ENCODE measurements around the gene U2AF1L4.

Gene U2AF1L4

DNA sequence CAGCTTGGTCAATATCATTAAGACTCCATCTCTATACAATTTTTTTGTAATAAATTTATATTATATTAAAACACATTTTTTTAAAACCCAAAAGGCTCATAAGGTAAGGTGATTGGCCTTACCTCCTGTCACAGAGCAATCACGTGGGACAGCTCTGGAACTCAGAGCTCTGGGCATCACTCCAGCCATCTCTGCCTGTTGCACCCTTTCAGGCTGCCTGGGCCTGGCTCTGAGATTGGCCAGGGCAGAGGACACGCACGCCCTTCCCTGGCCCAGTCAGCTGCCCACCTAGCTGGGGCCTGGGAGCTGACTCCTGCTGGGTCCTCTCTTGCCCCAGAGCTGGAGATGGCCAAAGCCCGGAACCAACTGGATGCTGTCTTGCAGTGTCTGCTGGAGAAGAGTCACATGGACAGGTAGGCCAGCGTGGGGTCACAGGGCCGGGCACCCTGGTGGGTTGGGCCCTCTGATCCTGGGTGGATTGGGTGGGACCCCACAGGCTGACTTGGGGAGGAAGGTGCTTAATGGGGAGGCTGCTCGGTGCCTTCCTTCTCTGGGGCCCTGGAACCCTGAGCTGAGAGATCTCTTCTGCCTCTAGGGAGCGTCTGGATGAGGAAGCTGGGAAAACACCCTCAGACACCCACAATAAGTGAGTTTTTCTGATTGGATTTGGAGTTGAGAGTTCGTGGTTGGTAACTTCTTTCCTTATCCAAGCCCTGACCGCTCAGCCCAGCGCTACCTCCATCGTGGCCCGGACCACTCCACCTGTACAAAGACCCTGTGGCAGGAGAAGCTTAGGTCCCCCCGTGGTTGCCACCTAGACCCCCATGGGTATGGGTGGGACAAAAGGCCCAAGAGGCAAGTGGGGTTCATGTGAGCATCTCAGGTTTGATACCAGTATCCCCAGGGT is 6.9 kb upstream of the U2AF1L4 start:
- Histone ChIP-seq H3K36me3 (ENCODE audit: control insufficient read depth in 4 of 4, insufficient read depth in 4 of 4, low read length in 3 of 4) (peaks cover 0 to 28% (median 21%) of the 10 kb centered on the region in 4 experiments), H3K4me1 (ENCODE audit: control extremely low read depth in 1 of 4, control insufficient read depth in 4 of 4, insufficient read depth in 4 of 4, low read length in 3 of 4) (peaks cover 8 to 37% (median 26%) of the 10 kb centered on the region in 4 experiments), H3K27ac (ENCODE audit: insufficient read depth in 1 of 2, low read depth in 1 of 2, low read length in 2 of 2, poor library complexity in 1 of 2, severe bottlenecking in 2 of 2) (no peak overlapping the region), H3K9me3 (ENCODE audit: control extremely low read depth in 1 of 5, control insufficient read depth in 4 of 5, insufficient read depth in 2 of 5, low read depth in 1 of 5, low read length in 4 of 5) (no peaks in the 10 kb centered on the region), H3K27me3 (replicated peaks in 2 of 5; ENCODE audit: control insufficient read depth in 4 of 5, insufficient read depth in 5 of 5, low read length in 4 of 5) (peaks cover 0 to 34% (median 0%) of the 10 kb centered on the region in 5 experiments), H3K4me3 (ENCODE audit: control insufficient read depth in 1 of 7, extremely low read depth in 1 of 7, insufficient read depth in 4 of 7, low read depth in 2 of 7, low read length in 6 of 7) (no peak overlapping the region)
- ChIA-PET CTCF (interaction anchor here (0.6 kb wide), 1 partner anchor 10 kb away, joined by 4 read pairs; no protein-coding TSS in a partner anchor), POLR2A (no interaction called here)
- WGBS (ENCODE audit: insufficient coverage) = 99% methylated on average over 10 of the region's 14 CpGs
- no peak for DNase-seq

DNA sequence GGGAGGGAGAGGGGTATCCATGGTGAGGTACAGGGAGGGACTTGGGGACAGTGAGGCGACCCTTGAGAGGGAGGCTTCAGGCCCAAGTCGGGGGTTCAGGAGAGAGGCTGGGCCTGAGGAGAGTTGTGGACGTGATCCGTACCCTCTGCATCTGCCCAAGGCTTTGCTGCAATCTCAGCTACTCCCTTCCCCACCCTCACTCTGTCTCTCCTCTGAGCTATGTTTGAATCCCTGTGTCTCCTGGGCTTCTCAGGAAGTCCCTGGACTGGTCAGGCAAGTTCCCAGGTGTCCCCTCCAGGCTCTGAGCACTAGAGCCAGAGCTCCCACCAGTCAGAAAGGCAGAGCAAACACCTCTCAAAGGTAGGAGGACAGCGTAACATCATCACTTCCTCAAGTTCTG is 4.9 kb upstream of the U2AF1L4 start:
- peaks cover 0 to 15% (median 0%) of the 10 kb centered on the region in 5 experiments for H3K27me3 ChIP-seq (replicated peaks in 2 of 5; ENCODE audit: control insufficient read depth in 4 of 5, insufficient read depth in 5 of 5, low read length in 4 of 5)
- 100% methylated on average over 1 of the region's 5 CpGs for WGBS (ENCODE audit: insufficient coverage)
- DNase-seq = no peak
- H3K27ac ChIP-seq (ENCODE audit: insufficient read depth in 1 of 2, low read depth in 1 of 2, low read length in 2 of 2, poor library complexity in 1 of 2, severe bottlenecking in 2 of 2) = no peak overlapping the region
- no peak overlapping the region for H3K4me3 ChIP-seq (ENCODE audit: control insufficient read depth in 1 of 7, extremely low read depth in 1 of 7, insufficient read depth in 4 of 7, low read depth in 2 of 7, low read length in 6 of 7)
- POLR2A ChIA-PET = no interaction called here
- CTCF ChIA-PET = no interaction called here
- H3K9me3 ChIP-seq (ENCODE audit: control extremely low read depth in 1 of 5, control insufficient read depth in 4 of 5, insufficient read depth in 2 of 5, low read depth in 1 of 5, low read length in 4 of 5) = no peaks in the 10 kb centered on the region
- peaks cover 10 to 29% (median 25%) of the 10 kb centered on the region in 4 experiments for H3K4me1 ChIP-seq (ENCODE audit: control extremely low read depth in 1 of 4, control insufficient read depth in 4 of 4, insufficient read depth in 4 of 4, low read length in 3 of 4)
- peaks cover 0 to 28% (median 21%) of the 10 kb centered on the region in 4 experiments for H3K36me3 ChIP-seq (ENCODE audit: control insufficient read depth in 4 of 4, insufficient read depth in 4 of 4, low read length in 3 of 4)

DNA sequence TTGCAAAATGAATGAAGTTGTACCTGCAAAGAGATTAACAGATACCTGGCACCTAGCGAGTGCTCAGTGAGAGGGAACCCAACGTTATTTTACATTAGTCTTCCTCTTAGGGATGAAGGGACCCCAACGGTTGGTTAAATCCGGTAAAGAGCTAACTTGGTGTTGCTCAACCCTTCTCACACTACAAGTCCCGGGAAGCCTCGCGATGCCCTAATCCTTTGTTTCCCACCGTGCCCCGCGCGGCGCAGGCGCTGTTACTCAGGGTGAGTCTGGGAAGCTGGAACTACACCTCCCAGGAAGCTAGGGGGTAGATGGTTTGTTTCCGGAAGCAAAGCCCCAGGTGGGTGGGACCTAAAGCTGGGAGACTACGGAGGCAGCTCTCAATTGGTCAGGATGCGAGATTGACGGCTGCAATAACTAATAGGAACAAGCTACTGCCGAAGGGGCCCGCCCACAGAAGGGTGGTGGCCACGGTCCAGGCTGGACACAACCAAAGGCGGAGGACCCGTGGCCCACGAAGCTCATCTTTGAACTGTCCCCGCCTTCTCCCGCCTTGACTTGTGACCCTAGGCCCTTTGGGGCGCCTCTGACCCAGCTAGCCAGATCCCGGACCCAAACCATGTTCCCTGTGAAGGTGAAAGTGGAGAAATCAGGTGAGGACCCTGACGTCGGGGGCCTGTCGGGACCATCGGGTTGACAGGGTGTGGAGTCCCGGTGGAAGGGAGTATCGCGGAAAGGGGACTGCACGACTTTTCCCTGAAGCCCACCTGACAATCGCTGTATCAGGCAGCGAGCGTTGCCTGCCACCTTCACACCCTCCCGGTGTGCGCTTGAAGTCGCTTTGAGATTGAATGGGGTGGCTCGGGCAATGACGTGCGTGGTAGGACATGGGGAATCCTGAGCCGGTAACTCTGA is 3.1 kb upstream of the U2AF1L4 start, which contains the start of gene LIN37:
TSS of gene LIN37 (plus strand) at position 471 of the 915 bp plus-strand sequence. CDS start at position 620, 149 bp downstream.
- H3K36me3 ChIP-seq (ENCODE audit: control insufficient read depth in 4 of 4, insufficient read depth in 4 of 4, low read length in 3 of 4) = peaks cover 0 to 17% (median 12%) of the 10 kb centered on the region in 4 experiments
- no peaks in the 10 kb centered on the region for H3K27me3 ChIP-seq (replicated peaks in 2 of 5; ENCODE audit: control insufficient read depth in 4 of 5, insufficient read depth in 5 of 5, low read length in 4 of 5)
- ChIA-PET POLR2A (interaction anchor here (0.6 to 1.1 kb wide), 2 partner anchors 8 to 106 kb away, joined by 3 to 4 read pairs; partner anchors contain the start of gene HSPB6), CTCF (interaction anchor here (0.7 to 2.2 kb wide), 4 partner anchors 8 to 71 kb away, joined by 3 to 6 read pairs (median 4); partner anchors contain the start of gene HSPB6)
- H3K9me3 ChIP-seq (ENCODE audit: control extremely low read depth in 1 of 5, control insufficient read depth in 4 of 5, insufficient read depth in 2 of 5, low read depth in 1 of 5, low read length in 4 of 5) = no peaks in the 10 kb centered on the region
- WGBS (ENCODE audit: insufficient coverage) = 2% methylated on average over 28 of the region's 45 CpGs
- H3K4me1 ChIP-seq (ENCODE audit: control extremely low read depth in 1 of 4, control insufficient read depth in 4 of 4, insufficient read depth in 4 of 4, low read length in 3 of 4) = peaks cover 12 to 41% (median 35%) of the 10 kb centered on the region in 4 experiments
- peak within 1 kb of the TSS; percentile 47 to 85 for H3K27ac ChIP-seq (ENCODE audit: insufficient read depth in 1 of 2, low read depth in 1 of 2, low read length in 2 of 2, poor library complexity in 1 of 2, severe bottlenecking in 2 of 2)
- H3K4me3 ChIP-seq (ENCODE audit: control insufficient read depth in 1 of 7, extremely low read depth in 1 of 7, insufficient read depth in 4 of 7, low read depth in 2 of 7, low read length in 6 of 7) = peak within 1 kb of the TSS; percentile 73 to 99 (median 95)
- peak; percentile 99 to 100 (median 99) for DNase-seq

DNA sequence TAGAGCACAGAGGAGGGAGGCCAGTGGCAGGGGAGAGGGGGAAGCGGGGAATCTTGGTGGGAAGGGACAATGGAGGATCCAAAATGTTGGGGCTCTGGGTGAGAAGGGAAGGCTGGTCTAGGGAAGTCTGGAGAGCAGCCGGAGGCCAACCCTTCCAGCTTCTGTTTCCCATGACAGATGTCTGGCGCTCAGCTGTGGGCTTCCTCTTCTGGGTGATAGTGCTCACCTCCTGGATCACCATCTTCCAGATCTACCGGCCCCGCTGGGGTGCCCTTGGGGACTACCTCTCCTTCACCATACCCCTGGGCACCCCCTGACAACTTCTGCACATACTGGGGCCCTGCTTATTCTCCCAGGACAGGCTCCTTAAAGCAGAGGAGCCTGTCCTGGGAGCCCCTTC is 1.3 kb upstream of the U2AF1L4 start:
- no peak for DNase-seq
- Histone ChIP-seq H3K27ac (ENCODE audit: insufficient read depth in 1 of 2, low read depth in 1 of 2, low read length in 2 of 2, poor library complexity in 1 of 2, severe bottlenecking in 2 of 2) (peak overlapping the region in 1 of 2 experiments; percentile 100), H3K9me3 (ENCODE audit: control extremely low read depth in 1 of 5, control insufficient read depth in 4 of 5, insufficient read depth in 2 of 5, low read depth in 1 of 5, low read length in 4 of 5) (no peaks in the 10 kb centered on the region), H3K36me3 (ENCODE audit: control insufficient read depth in 4 of 4, insufficient read depth in 4 of 4, low read length in 3 of 4) (no peaks in the 10 kb centered on the region), H3K4me3 (ENCODE audit: control insufficient read depth in 1 of 7, extremely low read depth in 1 of 7, insufficient read depth in 4 of 7, low read depth in 2 of 7, low read length in 6 of 7) (peak overlapping the region in 4 of 7 experiments; percentile 83 to 96 (median 93)), H3K4me1 (ENCODE audit: control extremely low read depth in 1 of 4, control insufficient read depth in 4 of 4, insufficient read depth in 4 of 4, low read length in 3 of 4) (peaks cover 16 to 58% (median 52%) of the 10 kb centered on the region in 4 experiments), H3K27me3 (replicated peaks in 2 of 5; ENCODE audit: control insufficient read depth in 4 of 5, insufficient read depth in 5 of 5, low read length in 4 of 5) (no peaks in the 10 kb centered on the region)
- ChIA-PET POLR2A (no interaction called here), CTCF (no interaction called here)
- WGBS (ENCODE audit: insufficient coverage) = 96% methylated on average over 4 of the region's 5 CpGs

DNA sequence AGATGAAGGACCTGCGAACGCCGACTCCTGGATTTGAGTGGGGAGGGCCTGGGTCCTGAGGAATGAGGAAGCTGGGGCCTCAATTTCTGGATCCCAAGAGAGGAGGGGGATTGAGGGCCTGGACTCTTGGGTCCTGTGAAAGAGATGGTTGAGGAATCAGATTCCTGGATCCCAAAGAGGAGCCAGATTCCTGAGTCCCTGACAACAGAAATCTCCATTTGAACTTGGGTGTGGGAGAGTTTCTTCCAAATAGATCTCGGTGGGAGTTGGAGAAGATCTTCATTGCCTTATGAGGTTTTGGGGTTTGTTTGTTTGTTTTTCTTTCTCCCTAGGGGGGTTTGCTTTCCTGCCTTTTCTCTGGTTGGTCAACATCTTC is 857 bp upstream of the U2AF1L4 start:
- 10% methylated on average over 3 of the region's 4 CpGs for WGBS (ENCODE audit: insufficient coverage)
- Histone ChIP-seq H3K4me3 (ENCODE audit: control insufficient read depth in 1 of 7, extremely low read depth in 1 of 7, insufficient read depth in 4 of 7, low read depth in 2 of 7, low read length in 6 of 7) (peak overlapping the region; percentile 46 to 96 (median 90)), H3K27ac (ENCODE audit: insufficient read depth in 1 of 2, low read depth in 1 of 2, low read length in 2 of 2, poor library complexity in 1 of 2, severe bottlenecking in 2 of 2) (peak overlapping the region; percentile 99 to 100), H3K27me3 (replicated peaks in 2 of 5; ENCODE audit: control insufficient read depth in 4 of 5, insufficient read depth in 5 of 5, low read length in 4 of 5) (no peaks in the 10 kb centered on the region), H3K4me1 (ENCODE audit: control extremely low read depth in 1 of 4, control insufficient read depth in 4 of 4, insufficient read depth in 4 of 4, low read length in 3 of 4) (peaks cover 16 to 63% (median 56%) of the 10 kb centered on the region in 4 experiments), H3K36me3 (ENCODE audit: control insufficient read depth in 4 of 4, insufficient read depth in 4 of 4, low read length in 3 of 4) (no peaks in the 10 kb centered on the region), H3K9me3 (ENCODE audit: control extremely low read depth in 1 of 5, control insufficient read depth in 4 of 5, insufficient read depth in 2 of 5, low read depth in 1 of 5, low read length in 4 of 5) (no peaks in the 10 kb centered on the region)
- ChIA-PET CTCF (no interaction called here), POLR2A (no interaction called here)
- DNase-seq = no peak

- ChIA-PET POLR2A (interaction anchor here (1.1 kb wide), 1 partner anchor 26 kb away, joined by 4 read pairs; no protein-coding TSS in a partner anchor), CTCF (interaction anchor here (0.8 to 2.6 kb wide), 4 partner anchors 11 to 75 kb away, joined by 3 to 6 read pairs (median 4); partner anchors contain the start of gene HSPB6)
- Histone ChIP-seq H3K4me1 (ENCODE audit: control extremely low read depth in 1 of 4, control insufficient read depth in 4 of 4, insufficient read depth in 4 of 4, low read length in 3 of 4) (peaks cover 16 to 76% (median 67%) of the 10 kb centered on the region in 4 experiments), H3K36me3 (ENCODE audit: control insufficient read depth in 4 of 4, insufficient read depth in 4 of 4, low read length in 3 of 4) (peaks cover 0 to 2% (median 0%) of the 10 kb centered on the region in 4 experiments), H3K27ac (ENCODE audit: insufficient read depth in 1 of 2, low read depth in 1 of 2, low read length in 2 of 2, poor library complexity in 1 of 2, severe bottlenecking in 2 of 2) (peak overlapping the region; percentile 99 to 100), H3K27me3 (replicated peaks in 2 of 5; ENCODE audit: control insufficient read depth in 4 of 5, insufficient read depth in 5 of 5, low read length in 4 of 5) (no peaks in the 10 kb centered on the region), H3K9me3 (ENCODE audit: control extremely low read depth in 1 of 5, control insufficient read depth in 4 of 5, insufficient read depth in 2 of 5, low read depth in 1 of 5, low read length in 4 of 5) (no peaks in the 10 kb centered on the region), H3K4me3 (ENCODE audit: control insufficient read depth in 1 of 7, extremely low read depth in 1 of 7, insufficient read depth in 4 of 7, low read depth in 2 of 7, low read length in 6 of 7) (peak overlapping the region; percentile 46 to 96 (median 90))
- peak; percentile 96 for DNase-seq
- WGBS (ENCODE audit: insufficient coverage) = 7% methylated on average over 36 of the region's 41 CpGs
These were observed 539 bp downstream of the U2AF1L4 start for GRCh38 chr19:35744430-35745327.

All from common myeloid progenitor, CD34-positive (primary cell).